GM19238 (cell line): ENCODE measurements around the gene CIAPIN1.
A peak's percentile ranks its signal among the peaks of the same experiment; 100 is the strongest.
"Not testable (repeated sequence)": the region's sequence is repeated elsewhere in the genome, so short reads cannot be mapped to it uniquely, and the experiment has no call there.

ENCODE experiments used
- DNase-seq: peaks from one replicate; pipeline ENCODE4 v3.0.0; 2011; ENCODE audit warnings: low spot score; ENCODE audit not compliant: insufficient read length

Gene CIAPIN1

DNA sequence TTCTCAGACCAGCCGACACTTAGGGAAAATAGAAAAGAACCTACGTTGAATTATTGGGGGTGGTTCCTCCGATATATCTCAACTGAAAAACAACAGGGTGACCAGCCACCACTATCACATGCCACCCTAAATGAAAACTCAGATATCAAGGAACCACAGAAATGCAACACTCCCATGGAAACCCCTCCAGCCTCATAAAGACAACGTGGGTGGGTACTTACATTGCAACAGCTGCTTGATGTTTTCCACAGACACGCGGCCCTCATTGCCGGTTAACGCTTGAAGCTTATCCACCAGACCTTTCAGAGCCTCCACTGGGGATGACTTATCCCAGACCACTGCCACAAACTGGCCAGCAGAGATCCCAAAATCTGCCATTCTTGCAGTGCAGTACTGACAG lies 6.6 kb downstream of the CIAPIN1 start:
- not testable (repeated sequence) for DNase-seq

DNA sequence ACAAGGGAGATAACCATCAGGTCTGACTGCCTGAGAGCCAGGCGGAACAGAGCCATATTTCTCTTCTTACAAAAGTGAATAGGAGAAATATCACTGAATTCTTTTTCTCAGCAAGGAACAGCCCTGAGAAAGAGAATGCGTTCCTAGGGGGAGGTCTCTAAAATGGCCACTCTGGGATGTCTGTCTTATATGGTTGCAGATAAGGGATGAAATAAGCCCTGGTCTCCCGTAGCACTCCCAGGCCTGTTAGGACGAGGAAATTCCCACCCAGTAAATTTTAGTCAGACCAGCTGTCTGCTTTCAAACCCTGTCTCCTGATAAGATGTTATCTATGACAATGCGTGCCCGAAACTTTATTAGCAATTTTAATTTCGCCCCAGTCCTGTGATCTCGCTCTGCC lies 7.2 kb downstream of the CIAPIN1 start:
- DNase-seq, result not testable (repeated sequence)

DNA sequence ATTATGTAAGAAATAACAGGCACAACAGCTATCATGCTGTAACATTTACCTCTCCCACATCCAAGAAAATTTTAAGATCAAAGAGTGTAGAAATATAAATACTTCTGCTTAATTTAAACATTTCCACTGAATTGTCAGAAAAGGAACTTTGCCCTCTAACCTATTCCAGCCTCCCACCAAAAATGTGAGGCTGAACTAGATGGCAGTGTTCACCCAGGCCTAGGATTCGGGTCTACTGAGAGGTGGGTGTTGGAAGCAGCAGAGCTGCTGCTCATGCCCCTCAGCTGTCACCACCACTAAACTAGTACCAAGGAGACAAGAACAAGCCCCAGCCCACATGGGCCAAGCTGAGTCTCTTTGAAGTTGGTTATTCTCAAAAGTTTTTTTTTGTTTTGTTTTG lies 11.3 kb downstream of the CIAPIN1 start:
- no peak for DNase-seq

DNA sequence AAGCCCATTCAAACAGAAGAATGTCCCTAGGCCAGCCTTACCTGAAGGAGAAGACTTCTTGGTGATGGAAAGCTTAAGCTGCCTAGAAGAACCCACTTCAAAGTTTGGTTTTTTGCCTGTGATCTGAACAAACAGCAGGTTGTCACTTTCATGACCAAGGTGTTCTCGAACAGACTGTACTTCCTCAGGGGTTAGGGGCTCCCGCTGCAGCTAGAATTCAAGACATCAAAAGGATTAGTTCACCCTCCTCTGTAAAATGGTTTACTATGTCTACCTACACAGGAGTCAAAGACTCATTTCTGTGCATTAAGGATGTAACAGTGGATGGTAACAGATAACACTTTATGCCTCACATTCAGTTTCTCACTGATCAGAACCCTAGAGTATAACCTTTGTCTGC lies 13.2 kb downstream of the CIAPIN1 start:
- DNase-seq, result no peak

DNA sequence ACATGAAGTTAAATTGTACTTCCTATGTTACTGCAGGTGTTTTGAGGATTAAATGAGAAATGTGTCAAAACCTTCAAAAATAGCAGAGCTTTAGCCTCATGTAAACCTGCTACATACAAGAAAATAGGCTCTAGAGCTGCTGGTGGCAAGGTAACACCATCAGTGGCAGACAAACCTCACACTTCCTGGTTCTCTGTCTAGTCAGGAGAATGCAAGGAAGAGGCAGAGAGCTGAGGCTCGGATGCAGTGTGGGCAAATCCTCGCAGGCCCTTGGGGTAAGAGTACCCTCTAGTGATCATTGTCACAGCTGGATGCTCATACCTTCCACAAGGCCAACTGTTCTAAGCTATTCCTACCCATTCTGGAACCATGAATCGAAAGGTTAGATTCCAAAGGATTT lies 14.2 kb downstream of the CIAPIN1 start:
- no peak for DNase-seq

DNA sequence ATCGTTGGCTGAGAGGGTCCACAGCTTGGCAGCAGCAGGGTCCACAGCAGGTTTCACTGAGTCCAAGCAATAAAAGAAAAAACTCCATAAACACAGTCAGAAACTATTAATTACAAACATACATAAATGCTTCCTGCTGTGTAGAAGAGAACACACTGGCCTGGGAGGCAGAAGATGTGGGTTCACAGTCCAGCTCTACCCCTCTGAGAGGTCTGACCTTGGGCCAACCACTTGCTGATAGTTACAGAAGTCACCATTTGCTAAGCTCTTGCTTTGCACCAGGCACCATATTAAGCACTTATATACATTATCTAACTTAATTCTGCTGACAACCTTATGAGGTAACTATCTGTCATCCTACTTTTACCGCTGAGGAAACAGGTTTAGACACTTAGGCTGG lies 14.7 kb downstream of the CIAPIN1 start:
- DNase-seq, result no peak

DNA sequence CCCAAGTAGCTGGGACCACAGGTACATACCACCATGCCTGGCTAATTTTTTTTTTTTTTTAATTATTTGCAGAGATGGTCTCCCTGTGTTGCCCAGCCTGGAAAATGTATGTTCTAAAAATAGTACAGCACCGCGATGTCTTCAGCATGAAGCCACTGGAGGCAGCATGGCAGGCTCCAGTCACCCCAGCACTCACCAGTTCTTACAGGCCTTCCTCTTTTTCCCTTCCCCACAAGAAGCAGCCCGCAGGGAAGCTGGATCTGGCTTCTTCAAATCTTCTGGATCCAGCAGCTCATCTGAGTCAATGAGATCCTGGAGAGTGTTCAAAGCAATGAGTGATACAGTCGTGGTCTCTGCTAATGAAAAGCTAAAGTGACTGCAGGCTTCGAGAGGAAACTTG lies 16.2 kb downstream of the CIAPIN1 start:
- DNase-seq, result no peak

DNA sequence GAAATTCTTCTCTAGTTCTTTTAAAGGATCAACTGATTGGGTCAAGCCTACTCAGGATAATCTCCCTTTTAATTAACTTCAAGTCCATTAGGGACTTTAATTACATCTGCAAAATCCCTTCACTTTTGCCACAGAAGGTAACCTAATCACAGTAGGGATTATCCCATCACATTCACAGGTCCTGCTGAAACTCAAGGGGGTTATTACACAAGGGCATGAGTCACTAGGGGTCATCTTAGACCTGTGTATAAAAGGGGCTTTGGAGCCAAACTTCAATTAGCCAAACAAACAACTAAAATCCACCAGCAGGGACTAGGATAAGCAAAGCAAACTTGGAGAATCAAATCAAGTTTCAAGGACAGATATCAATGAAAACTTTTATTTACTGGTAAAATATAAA lies 19.4 kb downstream of the CIAPIN1 start:
- no peak for DNase-seq

DNA sequence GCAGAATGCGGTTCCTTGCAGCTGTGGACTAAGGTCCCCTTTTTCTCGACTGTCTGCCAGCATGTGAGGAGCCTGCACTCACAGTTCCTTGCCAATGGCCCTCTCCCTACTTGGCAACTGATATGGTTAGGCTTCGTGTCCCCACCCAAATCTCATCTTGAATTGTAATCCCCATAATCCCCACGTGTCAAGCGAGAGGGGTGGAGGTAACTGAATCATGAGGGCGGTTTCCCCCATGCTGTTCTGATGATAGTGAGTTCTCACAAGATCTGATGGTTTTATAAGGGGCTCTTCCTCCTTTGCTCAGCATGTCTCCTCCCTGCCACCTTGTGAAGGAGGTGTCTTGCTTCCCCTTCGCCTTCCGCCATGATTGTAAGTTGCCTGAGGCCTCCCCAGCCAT lies 19.9 kb downstream of the CIAPIN1 start:
- DNase-seq, result no peak

DNA sequence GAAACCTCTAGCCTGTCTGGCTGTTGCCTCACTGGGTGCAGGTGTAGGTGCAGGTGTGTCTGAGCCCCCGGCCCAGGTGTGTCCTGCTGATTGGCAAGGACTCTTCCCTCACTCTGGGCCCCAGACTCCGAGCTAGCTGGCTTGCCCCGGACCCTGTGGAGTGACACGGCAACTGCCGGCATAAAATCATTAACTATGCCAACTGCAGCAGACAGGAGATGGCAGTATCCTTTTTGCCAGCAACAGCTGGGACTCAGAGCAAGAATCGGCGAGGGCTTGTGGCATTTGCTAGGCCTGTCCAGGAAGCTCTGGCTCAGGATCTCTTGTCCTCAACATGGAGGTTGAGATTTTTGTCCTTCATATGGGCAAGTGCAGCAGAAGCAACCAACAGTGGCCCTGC lies 20.8 kb downstream of the CIAPIN1 start:
- DNase-seq, result no peak

DNA sequence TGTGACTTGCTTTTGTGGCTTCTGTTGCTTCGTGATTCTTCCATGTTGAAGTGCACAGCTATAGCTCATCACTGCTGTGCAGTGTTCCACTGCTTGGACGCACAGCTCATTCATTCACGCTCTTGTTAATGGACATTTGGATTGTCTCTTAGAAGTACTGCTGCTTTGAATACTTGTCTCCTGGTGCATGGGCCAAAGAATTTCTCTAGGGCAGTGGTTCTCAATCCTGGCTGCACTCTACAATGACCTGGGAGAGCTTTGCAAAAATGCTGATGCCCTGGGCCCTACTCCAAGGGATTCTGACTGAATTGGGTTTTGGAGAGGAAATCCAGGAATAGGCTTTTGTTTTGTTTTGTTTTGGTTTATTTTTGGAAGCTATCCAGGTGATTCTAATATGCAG lies 22.6 kb downstream of the CIAPIN1 start:
- no peak for DNase-seq

DNA sequence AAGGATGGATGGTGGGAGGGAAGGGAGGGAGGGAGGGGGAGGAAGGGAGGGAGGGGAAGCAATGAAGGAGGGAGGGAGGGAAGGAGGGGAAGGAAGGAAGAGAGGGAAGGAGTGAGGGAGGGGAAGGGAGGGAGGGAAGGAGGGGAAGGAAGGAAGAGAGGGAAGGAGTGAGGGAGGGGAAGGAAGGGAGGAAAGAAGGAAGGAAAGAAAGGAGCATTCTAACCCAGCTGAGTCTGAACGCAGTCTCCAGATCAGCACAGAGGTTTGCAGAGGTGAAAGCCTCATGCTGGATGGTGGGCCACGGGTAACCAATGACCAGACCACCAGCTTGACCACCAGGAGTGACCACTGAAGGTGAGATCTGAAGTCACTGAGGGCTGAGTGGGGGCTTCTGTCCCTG lies 24.0 kb downstream of the CIAPIN1 start:
- DNase-seq, result no peak

DNA sequence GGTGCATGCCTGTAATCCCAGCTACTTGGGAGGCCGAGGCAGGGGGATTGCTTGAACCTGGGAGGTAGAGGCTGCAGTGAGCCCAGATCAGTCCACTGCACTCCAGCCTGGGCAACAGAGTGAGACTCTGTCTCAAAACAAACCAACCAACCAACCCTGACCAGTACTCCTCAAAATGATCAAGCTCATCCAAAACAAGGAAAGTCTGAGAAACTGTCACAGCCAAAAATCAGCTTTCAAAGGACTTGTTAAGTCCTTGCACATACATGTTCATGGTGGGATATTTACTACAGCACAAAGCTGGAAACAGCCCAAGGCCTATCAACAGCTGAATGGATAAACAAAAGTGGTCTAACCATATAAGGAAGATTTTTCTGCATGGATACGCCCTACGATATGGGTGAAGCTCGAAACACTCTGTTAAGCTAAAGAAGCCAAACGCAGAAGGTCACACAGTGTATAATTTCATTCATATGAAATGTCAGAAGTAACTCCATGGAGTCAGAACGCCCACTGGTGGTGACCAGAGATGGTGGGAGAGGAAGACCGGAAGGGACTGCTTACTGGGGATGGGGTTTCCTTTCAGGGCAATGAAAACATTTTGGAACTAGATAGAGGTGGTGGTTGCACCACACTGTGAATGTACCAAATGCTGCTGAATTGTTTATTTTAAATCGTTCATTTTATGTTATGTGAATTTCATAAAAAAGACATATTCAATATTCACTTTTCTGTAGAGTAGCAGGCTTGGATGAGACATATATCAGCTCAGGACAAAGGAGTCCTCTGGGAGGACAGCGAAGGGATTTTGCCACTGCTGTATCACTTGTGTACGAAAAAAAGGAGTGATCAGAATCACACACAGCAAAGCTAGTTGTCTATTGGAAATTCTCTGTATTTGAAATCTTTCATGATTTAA lies 24.9 kb downstream of the CIAPIN1 start:
- DNase-seq, result no peak

DNA sequence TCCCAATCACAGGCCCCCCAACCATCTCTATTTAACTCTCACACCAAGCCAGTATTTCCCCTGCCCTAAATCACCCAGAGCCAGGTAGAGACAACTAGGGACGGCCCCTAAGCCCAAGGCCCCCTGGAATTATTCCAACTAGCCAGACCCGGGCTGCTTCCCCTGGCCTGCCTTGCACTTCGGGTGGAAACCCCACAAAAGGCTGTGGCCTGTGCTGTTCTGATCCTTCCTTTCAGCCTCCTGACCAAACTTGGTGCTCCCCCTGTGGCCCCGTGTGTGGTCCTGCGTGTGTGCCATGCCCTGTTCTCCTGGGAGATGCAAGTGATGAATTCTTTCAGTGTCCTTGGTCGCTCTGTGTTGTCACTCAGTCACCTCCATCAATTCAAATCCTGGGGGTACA lies 27.7 kb downstream of the CIAPIN1 start:
- no peak for DNase-seq

DNA sequence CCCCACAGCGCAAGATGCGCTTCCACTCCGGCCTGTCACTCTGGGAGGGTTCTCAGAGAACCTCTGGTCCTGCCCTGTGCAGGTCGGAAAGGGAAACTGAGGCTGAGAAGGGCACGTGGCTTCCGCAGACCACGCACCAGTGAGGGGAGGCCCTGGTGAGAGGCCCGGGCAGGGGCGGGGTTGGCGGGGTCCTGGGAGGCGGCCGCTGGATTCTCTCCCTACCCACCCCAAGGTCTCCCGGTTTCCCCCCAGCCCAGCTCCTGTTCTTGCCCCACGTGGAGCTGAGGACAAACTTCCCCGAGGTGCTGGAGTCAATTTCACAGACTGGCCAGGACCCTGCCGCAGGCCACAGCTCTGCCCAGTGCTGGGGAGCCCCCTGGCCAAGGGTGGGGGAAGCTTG lies 31.1 kb downstream of the CIAPIN1 start:
- no peak for DNase-seq

DNA sequence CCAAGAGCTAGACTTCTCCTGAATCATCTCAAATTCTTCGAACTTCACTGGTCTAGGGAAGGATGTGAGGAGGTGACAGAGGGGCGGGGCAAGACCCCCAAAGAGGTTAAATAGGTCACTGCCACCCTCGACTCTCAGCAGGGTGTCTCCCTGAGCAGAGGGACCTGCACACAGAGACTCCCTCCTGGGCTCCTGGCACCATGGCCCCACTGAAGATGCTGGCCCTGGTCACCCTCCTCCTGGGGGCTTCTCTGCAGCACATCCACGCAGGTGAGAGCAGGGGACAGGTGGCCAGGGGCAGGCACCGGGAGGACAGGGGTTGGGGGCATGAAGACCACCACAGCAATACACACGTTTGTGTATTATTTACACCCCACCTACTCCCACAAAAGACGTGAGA lies 33.5 kb downstream of the CIAPIN1 start:
- no peak for DNase-seq

DNA sequence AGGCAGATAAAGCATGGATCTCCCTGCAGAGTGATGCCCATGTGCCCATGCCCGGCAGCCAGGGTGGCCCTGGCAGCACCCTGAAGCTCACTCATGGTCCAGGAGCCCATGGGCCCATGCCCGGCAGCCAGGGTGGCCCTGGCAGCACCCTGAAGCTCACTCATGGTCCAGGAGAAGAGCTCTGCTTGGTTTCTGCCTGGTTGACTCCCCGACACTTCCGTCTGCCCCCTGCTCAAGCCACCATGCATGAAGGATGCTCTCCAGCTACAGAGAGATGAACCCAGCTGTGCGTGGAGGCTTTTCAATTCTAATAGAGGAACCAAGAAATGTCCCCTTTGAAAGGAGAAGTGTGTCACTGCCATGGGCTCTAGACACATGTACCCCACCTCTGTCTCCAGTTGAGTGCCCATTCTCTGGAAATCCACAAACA lies 33.9 kb downstream of the CIAPIN1 start:
- DNase-seq, result peak; percentile 68

DNA sequence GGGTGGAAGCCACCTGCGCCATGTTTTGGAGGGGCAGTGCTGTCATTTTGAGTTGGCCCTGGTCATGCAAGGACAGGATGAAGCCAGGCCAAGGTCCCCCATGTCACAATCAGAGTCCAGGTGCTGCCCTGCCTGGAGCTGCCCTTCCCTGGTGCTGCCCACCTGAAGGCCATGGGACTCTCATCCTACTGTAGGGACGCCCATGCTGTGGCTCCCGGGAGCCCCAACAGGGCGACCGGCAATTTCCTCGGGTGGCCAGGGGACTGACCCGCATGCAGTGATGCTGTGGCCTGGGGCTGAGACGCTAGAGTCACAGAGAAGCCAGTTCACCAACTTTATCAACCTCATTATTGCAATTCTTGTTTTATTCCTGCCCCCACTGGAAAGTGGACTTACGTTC lies 34.6 kb downstream of the CIAPIN1 start:
- no peak for DNase-seq

DNA sequence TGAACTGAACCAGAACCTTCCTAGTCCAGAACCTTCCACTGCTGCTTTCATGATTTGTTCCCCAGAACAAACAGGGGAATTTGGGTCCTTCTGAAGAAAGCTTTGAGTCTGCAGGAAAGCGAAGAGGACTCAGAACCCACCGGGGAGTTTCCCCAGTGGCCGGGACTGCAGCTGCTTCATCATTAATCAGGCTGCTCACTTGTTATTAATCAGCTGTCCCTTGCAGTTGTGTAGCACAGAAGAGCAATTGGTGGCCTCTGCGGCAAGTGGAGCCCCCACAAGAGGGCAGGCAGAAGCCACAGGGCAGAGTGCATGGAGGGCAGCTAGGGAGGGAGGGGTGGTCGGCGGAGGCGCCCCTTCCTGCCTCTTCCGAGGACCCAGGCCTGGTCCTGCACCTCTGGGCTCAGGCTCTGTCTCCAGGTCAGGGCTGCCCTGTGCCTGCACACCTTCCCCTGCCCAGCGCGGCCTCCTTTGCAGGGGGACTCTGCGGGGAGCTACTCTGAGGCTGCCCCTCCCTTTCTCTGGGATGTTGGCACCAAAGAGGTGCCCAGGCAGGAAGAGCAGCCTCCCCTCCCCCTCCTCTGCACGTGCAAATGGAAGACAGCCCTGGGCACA lies 35.7 kb downstream of the CIAPIN1 start:
- DNase-seq, result no peak

DNA sequence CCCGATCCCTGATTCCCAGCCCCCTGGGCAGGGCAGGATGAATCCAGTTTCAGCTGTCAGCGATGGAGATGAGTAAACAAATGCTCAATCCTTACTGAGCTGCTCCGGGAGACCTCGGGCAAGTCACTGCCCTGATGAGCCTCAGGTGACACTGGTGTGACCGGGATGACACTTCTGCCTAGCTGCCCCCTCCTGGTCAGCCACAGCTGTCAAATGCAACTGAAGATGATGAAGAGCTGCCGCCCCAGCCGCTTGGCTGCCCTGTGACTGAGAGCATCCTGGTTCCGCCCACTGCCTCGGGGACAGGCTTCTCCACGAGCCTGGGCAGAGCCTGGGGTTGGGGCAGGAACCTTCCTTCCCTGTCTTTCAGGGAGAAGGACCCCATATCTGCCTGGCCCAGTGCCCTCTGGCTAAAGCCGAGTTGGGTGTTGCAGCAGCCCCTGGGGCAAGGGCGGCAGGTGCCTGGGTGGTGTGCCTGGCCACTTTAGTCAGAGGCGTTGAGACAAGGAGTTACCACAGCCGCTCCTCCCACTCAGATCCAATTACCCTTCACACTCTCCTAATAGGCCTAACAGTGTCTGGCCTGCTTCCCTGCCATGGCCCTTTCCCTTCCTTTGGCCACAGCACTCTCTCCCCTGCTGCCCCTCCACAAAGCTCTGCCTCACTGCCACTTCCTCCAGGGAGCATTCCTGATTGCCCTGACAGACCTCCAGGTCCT lies 37.2 kb downstream of the CIAPIN1 start:
- no peak for DNase-seq

DNA sequence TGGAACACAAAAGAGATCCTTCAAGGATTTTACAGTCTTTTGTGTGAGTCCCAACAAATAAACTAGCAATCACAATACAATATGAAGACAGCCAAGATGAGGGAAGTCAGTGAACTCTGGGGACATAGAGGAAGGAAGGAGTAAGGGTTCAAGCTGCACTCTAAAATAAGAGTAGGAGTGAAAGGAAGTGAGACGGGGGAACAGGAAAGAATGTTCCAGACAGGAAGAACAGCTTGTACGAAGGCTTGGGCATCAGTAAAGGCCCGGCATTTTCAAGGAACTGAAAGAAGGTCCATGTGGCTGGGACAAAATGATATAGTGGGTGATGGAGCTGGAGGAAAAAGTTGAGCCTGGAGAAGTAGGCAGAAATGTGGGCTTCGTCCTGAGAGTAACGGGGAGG lies 38.1 kb downstream of the CIAPIN1 start:
- DNase-seq, result no peak
